HCT116 (cell line): ENCODE data around the gene CBFA2T3.

ENCODE experiments used
- CTCF ChIP-seq, 3 experiments: fragments of 200-600 bp in 1 of 3; sonication (generic) in 1 of 3; IDR thresholded peaks in 2 of 3; conservative IDR thresholded peaks in 1 of 3; 2 replicates each; pipeline ENCODE4 v1.5.1; 2012 to 2017; ENCODE audit warnings: low read depth in 2 of 3, low read length in 2 of 3, antibody characterized with exemption in 1 of 3, borderline replicate concordance in 1 of 3, control low read depth in 1 of 3, mild to moderate bottlenecking in 1 of 3, mixed read lengths in 1 of 3, mixed run types in 1 of 3, moderate library complexity in 1 of 3; ENCODE audit not compliant: insufficient read depth in 1 of 3
- EZH2 ChIP-seq: fragments of 200-600 bp; sonication (generic); IDR thresholded peaks from 2 replicates; pipeline ENCODE4 v1.6.1; 2017; ENCODE audit warnings: antibody characterized with exemption, mixed run types
- JUND ChIP-seq: IDR thresholded peaks from 2 replicates; pipeline ENCODE4 v1.6.1; 2012
- MAX ChIP-seq: IDR thresholded peaks from 2 replicates; pipeline ENCODE4 v1.6.1; 2012
- POLR2A ChIP-seq: IDR thresholded peaks from 2 replicates; pipeline ENCODE4 v1.7.0; 2011; ENCODE audit warnings: borderline replicate concordance; ENCODE audit not compliant: insufficient read depth, insufficient read length; ENCODE audit errors: extremely low read depth
- POLR2AphosphoS5 ChIP-seq: IDR thresholded peaks from 2 replicates; pipeline ENCODE4 v1.6.1; 2011; ENCODE audit warnings: mild to moderate bottlenecking, low read depth, low read length, moderate library complexity
- RAD21 ChIP-seq: IDR thresholded peaks from 2 replicates; pipeline ENCODE4 v1.6.1; 2012; ENCODE audit warnings: low read depth, mild to moderate bottlenecking
- SIN3A ChIP-seq: IDR thresholded peaks from 2 replicates; pipeline ENCODE4 v1.6.1; 2012; ENCODE audit warnings: low read depth
- SP1 ChIP-seq: IDR thresholded peaks from 2 replicates; pipeline ENCODE4 v1.6.1; 2012; ENCODE audit warnings: low read depth
- SRF ChIP-seq: IDR thresholded peaks from 2 replicates; pipeline ENCODE4 v1.6.1; 2012; ENCODE audit warnings: low read depth
- YY1 ChIP-seq: IDR thresholded peaks from 2 replicates; pipeline ENCODE4 v1.6.1; 2011; ENCODE audit warnings: low read length, low read depth, moderate library complexity, mild to moderate bottlenecking; ENCODE audit not compliant: insufficient replicate concordance; ENCODE audit errors: extremely low read depth
- ZBTB33 ChIP-seq: IDR thresholded peaks from 2 replicates; pipeline ENCODE4 v1.6.1; 2011; ENCODE audit warnings: mild to moderate bottlenecking, low read length, moderate library complexity; ENCODE audit not compliant: insufficient replicate concordance; ENCODE audit errors: extremely low read depth
- ZFX ChIP-seq: fragments of 450-650 bp; IDR thresholded peaks from 2 replicates; pipeline ENCODE4 v1.6.1; 2017
- ZNF274 ChIP-seq: fragments of 200-500 bp; sonication (Bioruptor generic); IDR thresholded peaks from 2 replicates; pipeline ENCODE4 v1.6.1; 2014; ENCODE audit warnings: mild to moderate bottlenecking, low read depth, low read length, inconsistent platforms

- TF ChIP-seq CTCF (IDR thresholded peaks at IDR 0.05 in 2 of 3, conservative IDR thresholded peaks at IDR 0.05 in 1 of 3; ENCODE audit: borderline replicate concordance in 1 of 3, insufficient read depth in 1 of 3, low read depth in 2 of 3, low read length in 2 of 3) (no peak), SRF (no peak), YY1 (no peak), POLR2A (no peak), SIN3A (no peak), ZFX (no peak), EZH2 (no peak), MAX (no peak), ZNF274 (no peak), POLR2AphosphoS5 (no peak), ZBTB33 (no peak), JUND (no peak), SP1 (no peak), RAD21 (no peak)
These were observed 515 bp downstream of the CBFA2T3 start for GRCh38 chr16:88976366-88977017.
